Activated T-cell treated with anti-CD3 and anti-CD28 coated beads for 1 hour (primary cell): ENCODE measurements around the gene CSNK2A3.
"Not testable (repeated sequence)": the region's sequence is repeated elsewhere in the genome, so short reads cannot be mapped to it uniquely, and the experiment has no call there.

Experiments used
- DNase-seq: peaks from one replicate; pipeline ENCODE4 v3.0.0-alpha.2; 2020; ENCODE audit warnings: low read depth

The CSNK2A3 gene

DNA sequence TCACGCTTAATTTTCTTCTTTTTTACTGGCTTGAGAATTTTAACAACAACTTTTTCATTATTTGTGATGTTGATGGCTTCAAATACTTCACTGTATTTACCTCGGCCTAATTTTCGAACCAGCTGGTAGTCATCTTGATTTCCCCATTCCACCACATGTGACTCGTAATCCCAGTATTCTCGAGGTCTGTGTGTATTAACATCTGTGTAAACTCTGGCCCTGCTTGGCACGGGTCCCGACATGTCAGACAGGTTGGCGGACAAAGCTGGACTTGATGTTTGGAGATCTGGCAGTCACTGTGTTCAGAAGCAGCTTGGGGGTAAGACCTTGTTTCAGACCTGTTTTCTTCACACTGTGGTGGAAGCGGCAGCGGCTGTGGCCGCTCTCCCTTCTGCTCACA, at the start of gene CSNK2A3:
Gene CSNK2A3 (minus strand): TSS at position 373 of the 400 bp plus-strand sequence. CDS start 131 bp downstream, at position 242.
- not testable (repeated sequence) for DNase-seq

DNA sequence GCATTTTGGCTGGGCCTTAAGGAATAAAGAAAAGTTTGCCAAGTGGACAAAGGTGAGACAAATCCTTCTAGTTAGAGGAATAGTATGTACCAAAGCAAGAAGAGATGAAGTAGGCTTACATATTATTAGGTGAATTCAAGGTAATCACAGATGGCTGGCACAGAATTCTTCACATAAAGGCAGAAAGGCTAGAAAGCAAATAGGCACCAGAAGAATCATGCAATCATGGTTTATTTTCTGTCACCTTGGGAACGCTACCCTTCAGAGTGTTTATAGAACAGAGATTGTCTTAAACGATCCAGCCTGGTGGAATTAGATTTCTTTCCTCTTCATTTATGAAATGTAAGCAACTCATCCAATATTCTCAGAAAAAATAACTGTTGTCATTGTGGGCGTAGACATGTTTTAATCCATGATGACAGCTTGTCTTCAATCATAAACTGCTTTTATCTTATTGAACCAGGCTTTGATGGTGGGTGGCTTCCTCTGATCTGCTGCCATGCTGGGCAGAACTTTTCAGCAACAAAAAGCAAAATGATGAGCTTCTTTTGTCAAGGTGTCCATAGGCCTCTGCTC, 49.0 kb upstream of the CSNK2A3 start:
- DNase-seq = no peak

DNA sequence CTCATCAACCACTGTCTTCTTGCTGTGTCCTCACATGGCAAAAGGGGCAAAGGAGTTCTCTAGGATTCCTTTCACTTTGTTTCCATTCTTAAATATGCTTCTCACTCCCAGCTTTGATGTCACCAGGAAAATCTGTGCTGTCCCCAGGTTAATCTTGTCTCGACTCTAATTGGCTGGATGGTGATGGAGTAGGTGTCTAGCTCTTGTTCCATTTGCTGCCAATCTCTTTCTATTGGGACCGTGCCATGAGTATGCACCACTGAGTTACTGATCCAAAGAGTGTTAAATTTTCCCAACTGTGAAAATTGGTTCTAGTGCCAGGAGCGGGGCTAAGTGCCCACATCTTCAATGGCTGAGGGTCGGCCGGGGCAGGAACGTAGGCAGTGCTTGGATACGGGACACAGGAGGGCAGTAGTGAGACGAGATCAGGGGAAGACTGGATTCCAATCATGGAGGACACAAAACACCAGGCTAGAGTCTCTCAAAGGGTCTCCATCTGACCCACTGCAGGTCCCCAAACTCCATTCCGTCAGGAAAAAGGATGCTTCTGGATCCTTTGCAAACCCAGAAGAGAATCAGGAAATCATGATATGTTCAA, 47.7 kb upstream of the CSNK2A3 start:
- no peak for DNase-seq

DNA sequence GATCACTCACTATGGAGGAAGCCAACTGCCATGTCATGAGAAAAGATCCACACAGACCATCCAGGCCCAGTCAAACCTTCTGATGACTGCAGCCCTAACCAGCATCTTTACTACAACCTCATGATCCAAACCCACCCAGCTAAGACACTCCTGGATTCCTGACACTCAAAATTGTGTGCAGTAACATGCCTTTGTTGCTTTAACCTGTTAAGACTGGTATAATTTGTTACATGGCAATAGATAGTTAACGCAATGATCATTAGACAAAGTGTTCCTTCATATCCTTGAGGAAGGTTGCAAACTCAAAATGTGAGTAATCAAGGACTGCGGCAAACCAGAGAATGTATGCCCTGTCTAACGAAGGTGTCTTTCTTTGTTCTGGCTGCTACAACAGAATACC, 47.1 kb upstream of the CSNK2A3 start:
- DNase-seq = no peak

DNA sequence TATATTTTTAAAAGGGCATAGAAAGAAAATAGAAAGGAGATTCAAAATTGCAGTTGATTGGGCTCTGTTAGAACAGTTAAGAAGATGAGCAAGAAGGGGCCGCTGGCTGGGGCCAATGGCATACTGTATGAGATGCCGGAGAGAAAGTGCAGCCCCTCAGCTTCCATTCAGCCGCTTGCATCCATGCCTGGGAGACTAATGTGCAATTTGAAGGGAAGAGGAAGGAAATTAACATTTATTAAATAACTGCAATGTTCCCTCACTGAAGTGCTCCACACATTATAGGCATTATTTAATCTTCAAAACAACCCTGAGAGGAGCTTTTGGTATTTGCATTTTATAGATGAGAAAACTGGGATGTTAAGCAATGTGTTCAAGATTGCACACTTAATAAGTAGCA, 44.7 kb upstream of the CSNK2A3 start:
- DNase-seq = no peak

DNA sequence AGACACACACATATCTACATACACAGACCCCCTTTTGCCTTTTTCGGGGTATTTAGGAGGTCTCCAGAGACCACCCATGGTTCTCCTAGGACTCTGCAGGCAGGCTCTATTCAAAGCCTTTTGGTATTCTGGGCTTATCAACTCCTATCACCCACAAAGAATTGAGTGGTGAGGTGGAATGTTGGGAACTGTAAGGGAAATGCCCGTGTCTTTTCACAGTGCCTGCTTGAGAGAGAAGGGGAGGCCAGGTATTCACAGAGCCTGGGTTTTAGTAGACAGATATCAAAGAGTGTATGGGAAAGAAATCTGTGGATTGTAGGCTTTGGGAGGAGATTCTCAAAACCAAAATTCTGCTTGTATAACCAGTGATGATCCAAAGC, 44.0 kb upstream of the CSNK2A3 start:
- no peak for DNase-seq

DNA sequence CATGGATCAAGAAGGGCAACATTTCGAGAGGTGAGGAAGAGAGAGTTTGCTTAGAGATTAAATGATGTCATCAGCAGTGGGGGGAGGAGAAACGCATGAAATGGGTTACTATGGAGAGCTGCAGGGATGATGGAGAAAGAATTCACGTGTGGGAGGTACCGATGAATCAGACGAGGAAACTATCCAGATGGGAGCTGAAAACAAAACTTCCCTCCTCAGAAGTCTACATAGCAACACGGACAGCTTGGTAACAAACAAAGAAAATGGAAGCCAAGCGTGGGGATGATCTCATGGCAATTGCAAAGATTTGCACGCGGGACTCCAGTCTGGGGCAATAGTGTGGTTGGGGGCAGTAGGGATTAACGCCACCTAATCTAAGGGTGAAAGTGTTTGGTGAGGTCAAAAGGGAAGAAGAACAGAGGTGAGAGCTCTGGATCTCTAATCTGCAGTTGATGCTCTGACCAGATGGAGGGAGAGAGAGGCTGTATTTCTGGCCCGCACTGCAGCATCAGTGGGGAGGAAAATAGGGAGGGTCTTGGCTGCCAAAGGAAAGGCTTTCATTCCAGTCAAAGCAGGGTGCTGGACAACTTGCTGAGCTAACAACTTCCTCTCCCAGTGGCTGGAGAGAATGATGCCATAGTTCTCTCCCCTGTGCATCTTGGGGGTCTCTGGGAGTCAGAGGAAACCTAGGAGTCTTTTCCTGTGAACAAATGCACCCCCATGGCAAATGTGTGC, 43.4 kb upstream of the CSNK2A3 start:
- no peak for DNase-seq

DNA sequence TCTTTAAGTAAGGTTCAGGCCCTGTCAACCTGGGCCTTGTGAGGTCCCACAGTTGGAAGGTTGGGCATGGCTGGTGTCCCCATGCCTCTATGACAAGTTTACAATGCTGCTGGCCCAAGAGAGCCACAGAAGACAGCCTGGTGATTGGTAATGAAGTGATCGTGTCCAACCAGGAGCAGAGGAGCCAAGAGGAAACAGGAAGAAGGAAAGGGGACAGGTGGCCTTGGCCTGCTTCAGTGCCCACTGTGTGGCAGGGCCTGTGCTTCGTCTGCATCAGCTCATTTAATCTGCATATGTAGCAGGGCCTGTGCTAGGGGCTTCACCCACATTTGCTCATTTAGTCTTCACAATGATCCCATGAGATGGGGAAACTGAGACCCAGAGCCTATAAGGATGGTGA, 42.1 kb upstream of the CSNK2A3 start:
- DNase-seq = no peak

DNA sequence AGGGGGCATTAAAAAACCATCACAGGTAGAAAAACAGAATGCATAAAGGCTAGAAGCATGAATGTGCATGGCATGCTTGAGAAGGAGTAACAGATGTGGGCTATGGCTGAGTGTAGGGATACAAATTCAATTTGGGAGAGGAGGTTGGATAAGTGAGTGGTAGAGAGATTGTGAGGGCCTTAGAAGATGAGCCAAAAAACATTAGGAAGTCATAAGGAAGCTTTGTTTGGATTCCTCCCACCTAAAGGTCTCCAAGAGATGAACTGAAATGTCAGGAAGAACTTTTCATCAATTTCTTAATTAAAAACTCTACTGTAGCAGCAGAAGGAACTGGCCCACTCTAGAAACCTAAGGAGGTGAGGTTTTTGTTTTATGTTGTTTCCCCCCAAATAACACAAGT, 41.2 kb upstream of the CSNK2A3 start:
- no peak for DNase-seq

DNA sequence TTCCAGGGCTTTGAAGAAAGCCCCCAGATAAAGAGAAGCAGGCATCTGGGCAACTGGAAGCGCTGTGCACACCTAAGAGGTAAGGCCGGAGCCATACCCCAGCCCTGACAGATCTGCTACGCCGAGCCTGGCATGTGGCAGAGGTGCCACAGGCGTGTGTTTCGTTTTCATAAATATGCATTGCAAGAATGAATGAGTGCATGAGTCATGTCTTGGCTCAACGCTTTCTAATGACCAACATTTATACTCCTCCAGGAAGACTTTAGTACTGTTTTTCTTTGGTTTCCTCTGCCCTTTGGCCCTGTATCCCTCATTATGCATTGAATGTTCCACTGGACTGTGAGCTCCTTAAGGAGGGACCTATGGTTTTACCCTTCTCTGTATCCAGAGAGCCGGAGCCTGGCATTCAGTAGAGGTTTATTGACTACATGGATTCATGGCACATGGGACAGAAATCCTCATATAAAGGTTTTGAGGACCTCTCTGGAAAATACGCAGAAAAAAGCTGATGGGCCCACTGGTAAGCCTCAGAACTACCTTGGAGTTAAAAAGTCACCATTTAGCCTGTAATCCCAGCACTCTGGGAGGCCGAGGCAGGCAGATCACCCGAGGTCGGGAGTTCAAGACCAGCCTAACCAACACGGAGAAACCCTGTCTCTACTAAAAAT, 38.9 kb upstream of the CSNK2A3 start:
- no peak for DNase-seq

DNA sequence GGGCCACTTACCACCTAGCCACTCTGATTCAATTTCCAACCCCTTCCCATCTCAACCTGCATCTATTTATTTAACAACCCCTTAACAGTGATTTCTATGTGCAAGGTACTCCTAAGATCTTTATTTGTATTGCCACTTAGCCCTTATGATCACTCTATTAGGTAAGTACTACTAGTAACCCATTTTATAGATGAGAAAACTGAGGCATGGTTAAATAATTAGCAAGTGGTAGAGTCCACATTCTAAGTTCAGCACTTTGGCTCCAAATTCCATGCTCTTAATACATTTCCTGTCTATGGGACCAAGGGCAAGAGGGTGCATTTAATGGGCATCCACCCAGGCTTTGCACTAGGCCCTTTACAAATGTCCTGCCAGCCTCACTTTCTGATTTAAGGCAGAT, 38.1 kb upstream of the CSNK2A3 start:
- no peak for DNase-seq

DNA sequence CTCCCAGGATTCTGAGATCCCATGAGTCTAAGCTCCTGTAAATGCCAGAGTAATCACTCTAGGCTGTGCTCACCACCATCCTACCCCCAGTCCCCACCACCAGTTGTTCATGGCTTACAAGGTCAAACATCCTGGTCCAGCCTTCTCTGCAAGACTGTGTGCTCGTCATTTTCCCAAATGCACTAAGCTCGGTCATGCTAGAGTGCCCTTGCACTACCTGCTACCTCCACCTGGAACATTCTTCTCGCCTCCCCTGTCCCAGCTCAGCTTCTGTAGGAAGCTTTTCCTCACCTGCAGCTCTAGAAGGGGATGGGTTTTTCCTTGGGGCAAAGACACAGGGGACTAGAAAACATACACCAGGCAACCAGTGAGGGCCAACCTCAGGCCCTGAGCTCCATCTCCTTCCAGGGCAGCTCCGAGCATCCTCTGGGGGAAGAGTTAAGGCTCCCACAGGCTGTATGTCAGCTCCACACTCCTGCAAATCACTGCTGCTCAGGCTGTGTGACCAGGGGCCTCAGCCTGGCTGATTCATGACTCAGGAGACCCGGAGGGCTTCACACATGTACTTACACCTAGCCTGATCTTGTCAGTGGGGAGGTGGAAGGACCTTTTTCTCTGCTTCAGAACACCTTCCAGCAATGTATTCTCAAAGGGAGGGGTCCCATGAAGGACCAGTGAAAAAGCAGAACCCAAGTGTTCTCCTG, 37.2 kb upstream of the CSNK2A3 start:
- no peak for DNase-seq

DNA sequence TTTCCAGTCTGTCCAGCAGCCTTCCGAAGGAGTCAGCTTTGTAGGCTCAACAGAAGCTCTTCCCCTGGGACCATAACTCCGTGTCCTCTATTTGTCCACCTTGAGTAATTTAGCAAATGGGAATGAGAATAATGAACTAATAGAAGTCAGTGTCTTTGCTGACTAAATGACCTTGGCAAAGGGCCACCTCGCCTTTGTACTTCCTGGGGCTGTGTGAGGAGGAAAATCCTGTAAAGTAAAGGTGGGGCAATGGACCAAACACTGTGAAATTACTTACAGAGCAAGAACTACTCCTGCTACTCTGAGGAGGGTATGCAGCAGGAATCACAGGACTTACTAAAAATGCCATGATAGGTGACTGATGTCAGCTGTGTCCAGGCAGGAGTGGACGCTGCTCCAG, 36.2 kb upstream of the CSNK2A3 start:
- DNase-seq = no peak

DNA sequence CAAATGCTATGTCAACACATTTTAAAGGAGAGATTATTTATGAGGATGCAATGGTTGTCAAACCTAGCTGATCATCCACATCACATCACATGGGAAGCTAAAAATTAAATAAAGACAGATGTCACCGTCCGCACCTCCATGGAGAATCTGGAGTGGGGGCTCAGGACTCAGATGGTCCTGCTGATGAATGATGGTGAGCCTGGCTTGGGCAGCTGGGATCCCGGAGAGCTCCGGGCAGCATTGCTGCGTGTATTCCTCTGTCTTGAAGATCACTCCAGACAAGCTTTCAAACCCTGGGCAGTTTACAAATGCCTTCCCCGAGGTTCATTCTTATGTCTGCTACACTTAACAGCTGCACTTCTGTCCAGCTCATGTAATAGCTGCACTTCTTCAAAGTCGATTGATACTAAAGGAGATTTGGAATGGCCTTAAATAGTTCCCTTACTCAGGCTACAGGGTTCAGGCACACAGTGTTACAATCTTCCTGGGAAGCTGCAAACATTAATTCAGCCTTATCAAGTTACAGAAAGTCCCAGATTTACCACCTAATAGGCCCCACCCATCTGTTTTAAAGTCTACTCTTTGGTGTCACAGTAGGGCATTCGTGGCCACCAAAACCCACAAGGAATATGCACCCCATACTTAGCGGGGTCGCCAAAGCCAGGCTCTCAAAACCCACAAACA, 34.7 kb upstream of the CSNK2A3 start:
- no peak for DNase-seq

DNA sequence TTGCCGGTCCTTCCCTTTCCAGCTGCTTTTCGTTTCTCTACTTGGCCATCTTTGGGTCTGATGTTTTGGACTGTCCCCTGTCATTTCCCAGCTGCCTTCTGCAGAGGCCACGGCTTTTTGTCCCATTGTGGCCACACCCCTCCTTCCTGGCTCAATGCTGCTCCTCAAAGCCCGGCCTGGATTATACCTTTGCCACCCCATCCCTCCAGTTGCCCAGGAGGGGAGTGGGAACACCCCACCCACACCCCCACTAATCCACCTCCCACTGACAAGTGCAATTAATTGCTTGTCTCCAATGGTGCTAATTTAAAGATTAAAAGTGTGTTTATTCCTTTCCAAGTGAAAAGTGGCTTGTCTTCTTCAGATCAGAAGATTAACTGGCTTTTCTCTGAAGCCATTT, 34.2 kb upstream of the CSNK2A3 start:
- DNase-seq = no peak

DNA sequence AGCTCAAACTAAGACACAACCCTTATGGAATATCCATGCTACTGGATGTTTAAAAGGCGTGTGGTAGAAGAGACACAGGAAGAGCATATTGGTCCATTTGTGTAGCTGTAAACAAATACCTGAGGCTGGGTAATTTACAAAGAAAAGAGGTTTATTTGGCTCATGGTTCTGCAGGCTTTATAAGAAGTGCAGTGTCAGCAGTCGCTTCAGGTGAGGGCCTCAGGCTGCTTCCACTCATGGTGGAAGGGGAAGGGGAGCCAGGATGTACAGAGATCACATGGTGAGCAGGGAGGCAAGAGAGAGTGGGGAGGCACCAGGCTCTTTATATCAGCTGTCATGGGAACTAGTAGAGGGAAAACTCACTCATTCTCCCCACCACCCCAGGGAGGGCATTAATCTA, 31.8 kb upstream of the CSNK2A3 start:
- DNase-seq = no peak

DNA sequence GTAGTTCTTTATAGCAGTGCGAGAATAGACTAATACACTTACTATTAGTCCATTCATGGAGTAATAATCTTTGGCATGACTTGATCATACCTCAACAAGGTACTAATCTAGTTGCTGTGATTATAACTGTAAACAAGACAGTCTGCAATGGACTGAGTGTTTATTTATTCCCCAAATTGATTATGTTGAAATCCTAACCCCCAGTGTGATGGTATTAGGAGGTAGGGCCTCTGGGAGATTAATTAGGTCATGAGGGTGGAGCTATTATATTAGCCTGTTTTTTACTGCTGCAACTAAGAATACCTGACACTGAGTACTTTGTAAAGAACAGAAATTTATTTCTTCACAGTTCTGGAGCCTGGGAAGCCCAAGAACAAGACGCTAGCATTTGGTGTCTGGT, 30.9 kb upstream of the CSNK2A3 start:
- DNase-seq = no peak

DNA sequence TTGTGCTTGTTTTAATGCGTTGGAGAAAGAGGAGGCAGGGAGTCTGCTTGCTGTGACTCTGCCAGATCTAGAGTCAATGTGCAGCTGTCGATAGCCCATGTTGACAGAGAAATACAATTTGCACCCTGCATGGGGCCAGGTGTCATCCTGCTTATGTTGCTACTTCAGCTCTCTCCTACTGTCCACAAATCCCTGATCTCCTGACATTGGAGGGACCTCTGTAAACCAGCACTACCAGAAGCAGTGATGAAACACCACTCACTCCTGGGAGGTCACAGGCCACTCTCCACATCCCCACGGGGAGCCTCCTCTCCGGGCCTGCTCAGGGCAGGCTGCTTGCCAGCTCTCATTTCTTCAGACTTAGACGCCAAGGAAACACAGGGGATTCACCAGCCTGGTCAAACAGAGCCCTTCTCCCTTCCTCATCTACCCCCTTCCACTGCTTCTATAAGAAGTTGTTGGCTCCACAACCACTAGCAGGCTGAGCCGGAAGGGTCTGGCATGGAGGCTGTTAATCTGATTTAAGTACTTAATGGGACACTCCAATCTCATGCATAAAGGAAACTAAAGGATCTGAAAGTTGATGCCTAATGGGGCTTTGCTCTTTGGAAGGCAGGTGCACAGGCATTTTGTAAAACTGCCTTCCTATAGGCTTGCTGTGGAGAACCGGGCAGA, 29.9 kb upstream of the CSNK2A3 start:
- DNase-seq = no peak

DNA sequence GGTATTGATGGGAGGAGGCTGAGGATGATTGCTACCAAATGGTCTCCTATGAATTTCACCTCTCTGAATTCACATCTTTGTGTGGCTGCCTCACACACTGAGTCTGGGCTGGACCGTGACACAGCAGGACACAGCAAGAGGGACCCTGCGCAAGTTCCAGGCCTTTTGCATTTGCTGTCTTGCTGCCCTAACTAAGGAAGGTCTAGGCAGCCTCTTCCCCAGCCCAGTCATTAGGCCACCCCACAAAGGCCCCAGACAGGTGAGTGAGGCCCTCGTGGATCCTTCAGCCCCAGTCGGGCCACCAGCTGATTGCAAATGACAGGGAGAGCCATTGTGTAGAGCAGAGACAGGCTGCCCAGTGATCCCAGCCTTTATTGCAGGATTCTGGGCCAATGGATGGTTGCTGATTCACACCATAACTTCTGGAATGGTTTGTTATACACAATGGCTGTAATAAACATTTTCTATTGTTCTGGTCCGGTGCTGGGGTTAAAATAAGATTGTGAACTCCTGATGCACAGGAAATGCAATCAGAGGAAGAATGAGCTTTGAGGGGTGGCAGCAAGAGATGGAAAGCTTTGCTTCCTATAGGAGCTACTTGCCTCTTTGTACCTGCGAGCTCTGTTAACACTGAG, 28.5 kb upstream of the CSNK2A3 start:
- no peak for DNase-seq

DNA sequence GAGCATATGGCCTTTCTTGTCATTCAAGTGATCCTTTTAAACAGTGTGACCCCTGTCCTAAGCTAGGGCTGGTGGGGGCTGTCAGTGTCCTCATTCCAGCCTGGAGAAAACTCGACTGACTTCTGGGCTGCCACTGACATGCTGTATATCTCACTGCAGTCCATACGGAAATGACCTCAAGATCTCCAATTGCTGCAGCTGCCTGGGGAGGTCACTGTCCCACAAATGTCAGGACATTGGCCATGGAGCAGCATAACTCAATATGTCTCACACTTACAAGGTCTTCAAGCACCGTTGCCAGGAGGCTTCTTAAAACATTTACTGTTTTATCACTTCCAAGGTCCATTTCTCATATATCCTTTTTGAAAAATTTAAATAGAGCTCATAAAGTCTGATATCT, 27.8 kb upstream of the CSNK2A3 start:
- no peak for DNase-seq

DNA sequence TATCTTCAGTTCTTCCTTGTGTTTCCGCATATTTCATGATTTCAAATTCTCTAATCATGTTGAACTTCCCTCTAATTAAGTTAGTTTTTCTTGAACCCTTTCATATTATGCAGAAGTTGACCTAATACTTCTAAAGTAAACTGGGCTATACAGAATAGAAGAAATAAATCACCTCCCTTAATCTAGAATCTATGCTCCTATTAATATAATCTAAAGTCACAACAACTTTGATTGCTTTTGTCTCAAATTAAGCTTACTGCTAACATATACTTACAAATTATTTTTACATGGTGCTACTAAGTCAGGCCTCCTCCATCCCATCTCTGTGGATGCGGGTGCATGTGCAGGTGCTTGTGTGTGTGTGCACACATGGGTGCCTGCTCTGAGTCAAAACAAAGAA, 27.3 kb upstream of the CSNK2A3 start:
- no peak for DNase-seq
